ENCODE measurements around the gene PSMD6.
A peak's percentile ranks its signal among the peaks of the same experiment; 100 is the strongest.

PSMD6 gene

GRCh38 chr3:64053581-64053980 lies 30.3 kb upstream of the PSMD6 start:
- no peaks in the 10 kb centered on the region for H3K9me3 ChIP-seq (ENCODE audit: severe bottlenecking)
- H3K27me3 ChIP-seq (ENCODE audit: insufficient read depth, poor library complexity, severe bottlenecking), result no peaks in the 10 kb centered on the region
- no peak for TF ChIP-seq CTCF (IDR thresholded peaks at IDR 0.05; ENCODE audit: poor library complexity, severe bottlenecking)
- DNase-seq (ENCODE audit: low spot score) (no peak), ATAC-seq (ENCODE audit: low read depth) (no peak)
- no peaks in the 10 kb centered on the region for H3K36me3 ChIP-seq (ENCODE audit: low read depth)
- H3K4me3 ChIP-seq (ENCODE audit: severe bottlenecking), result no peak overlapping the region
- no peaks in the 10 kb centered on the region for H3K4me1 ChIP-seq (ENCODE audit: insufficient read depth, poor library complexity, severe bottlenecking)
- no peak overlapping the region for H3K27ac ChIP-seq (ENCODE audit: poor library complexity, severe bottlenecking)

- no peak overlapping the region for H3K27ac ChIP-seq (ENCODE audit: poor library complexity, severe bottlenecking)
- H3K9me3 ChIP-seq (ENCODE audit: severe bottlenecking), result no peaks in the 10 kb centered on the region
- DNase-seq (ENCODE audit: low spot score) (no peak), ATAC-seq (ENCODE audit: low read depth) (no peak)
- no peaks in the 10 kb centered on the region for H3K27me3 ChIP-seq (ENCODE audit: insufficient read depth, poor library complexity, severe bottlenecking)
- no peak for TF ChIP-seq CTCF (IDR thresholded peaks at IDR 0.05; ENCODE audit: poor library complexity, severe bottlenecking)
- H3K36me3 ChIP-seq (ENCODE audit: low read depth), result no peaks in the 10 kb centered on the region
- no peak overlapping the region for H3K4me3 ChIP-seq (ENCODE audit: severe bottlenecking)
- H3K4me1 ChIP-seq (ENCODE audit: insufficient read depth, poor library complexity, severe bottlenecking), result no peaks in the 10 kb centered on the region
Observed at GRCh38 chr3:64053117-64053516, 29.8 kb upstream of the PSMD6 start.

- Histone ChIP-seq H3K4me3 (ENCODE audit: severe bottlenecking) (no peak overlapping the region), H3K9me3 (ENCODE audit: severe bottlenecking) (no peaks in the 10 kb centered on the region), H3K4me1 (ENCODE audit: insufficient read depth, poor library complexity, severe bottlenecking) (no peaks in the 10 kb centered on the region), H3K27me3 (ENCODE audit: insufficient read depth, poor library complexity, severe bottlenecking) (no peaks in the 10 kb centered on the region), H3K36me3 (ENCODE audit: low read depth) (no peaks in the 10 kb centered on the region), H3K27ac (ENCODE audit: poor library complexity, severe bottlenecking) (no peak overlapping the region)
- no peak for ATAC-seq (ENCODE audit: low read depth)
- no peak for DNase-seq (ENCODE audit: low spot score)
- TF ChIP-seq CTCF (IDR thresholded peaks at IDR 0.05; ENCODE audit: poor library complexity, severe bottlenecking), result no peak
Observed at GRCh38 chr3:64049832-64050231, 26.5 kb upstream of the PSMD6 start.

- no peak overlapping the region for H3K27ac ChIP-seq (ENCODE audit: poor library complexity, severe bottlenecking)
- TF ChIP-seq CTCF (IDR thresholded peaks at IDR 0.05; ENCODE audit: poor library complexity, severe bottlenecking), result no peak
- DNase-seq (ENCODE audit: low spot score), result no peak
- no peaks in the 10 kb centered on the region for H3K27me3 ChIP-seq (ENCODE audit: insufficient read depth, poor library complexity, severe bottlenecking)
- H3K9me3 ChIP-seq (ENCODE audit: severe bottlenecking), result no peaks in the 10 kb centered on the region
- no peak overlapping the region for H3K4me3 ChIP-seq (ENCODE audit: severe bottlenecking)
- no peaks in the 10 kb centered on the region for H3K4me1 ChIP-seq (ENCODE audit: insufficient read depth, poor library complexity, severe bottlenecking)
- ATAC-seq (ENCODE audit: low read depth), result peak; percentile 35; the same call in 1 of the 3 replicates
- H3K36me3 ChIP-seq (ENCODE audit: low read depth), result no peaks in the 10 kb centered on the region
Observed at GRCh38 chr3:64049136-64049535, 25.8 kb upstream of the PSMD6 start.

GRCh38 chr3:64048631-64049061 lies 25.4 kb upstream of the PSMD6 start:
- Histone ChIP-seq H3K27ac (ENCODE audit: poor library complexity, severe bottlenecking) (no peak overlapping the region), H3K36me3 (ENCODE audit: low read depth) (no peaks in the 10 kb centered on the region), H3K4me3 (ENCODE audit: severe bottlenecking) (no peak overlapping the region), H3K4me1 (ENCODE audit: insufficient read depth, poor library complexity, severe bottlenecking) (no peaks in the 10 kb centered on the region), H3K9me3 (ENCODE audit: severe bottlenecking) (no peaks in the 10 kb centered on the region), H3K27me3 (ENCODE audit: insufficient read depth, poor library complexity, severe bottlenecking) (no peaks in the 10 kb centered on the region)
- DNase-seq (ENCODE audit: low spot score) (no peak), ATAC-seq (ENCODE audit: low read depth) (no peak)
- TF ChIP-seq CTCF (IDR thresholded peaks at IDR 0.05; ENCODE audit: poor library complexity, severe bottlenecking), result no peak
